GM12878 (cell line): Measurements from ENCODE around the gene KRTAP4-6. TPM values are rescaled to one million over a fixed set of nuclear protein-coding genes. Genes with fewer than 3 reads are reported as not detected.

ENCODE experiments used
- ATAC-seq: fragments of 200-7000 bp; cut with Tn5 transposase; 3 replicates; pipeline ENCODE4 v1.9.1; 2020; ENCODE audit warnings: mild to moderate bottlenecking, moderate library complexity
- BruUV-seq: library from RNA; stranded (reverse); fragments of 400-500 nt; replicated peaks from 2 replicates; lab custom pipeline; 2021; lab: Mats Ljungman, UMichigan
- CTCF ChIA-PET: fragments of 300-600 bp; sonication (Branson Sonifier 250); formaldehyde crosslinking; extraction: SDS; loops from one replicate; lab custom pipeline; 2021; ENCODE audit warnings: inconsistent platforms; lab: Yijun Ruan, JAX
- POLR2A ChIA-PET: fragments of 350-600 bp; formaldehyde crosslinking; extraction: SDS; loops from one replicate; lab custom pipeline; 2021; ENCODE audit warnings: inconsistent platforms; lab: Charles Lee
- RAD21 ChIA-PET: fragments of 300-600 bp; sonication (Branson Sonifier 250); formaldehyde crosslinking; loops from one replicate; lab custom pipeline; 2023; ENCODE audit warnings: antibody characterized with exemption; ENCODE audit not compliant: unreplicated experiment; lab: Charles Lee
- SMC1A ChIA-PET: fragments of 300-600 bp; sonication (Branson Sonifier 250); formaldehyde crosslinking; loops from one replicate; lab custom pipeline; 2023; ENCODE audit not compliant: unreplicated experiment, uncharacterized antibody; lab: Charles Lee
- DNase-seq: peaks from one replicate; pipeline ENCODE4 v3.0.0-alpha.2; 2011; ENCODE audit warnings: low read depth, low spot score
- FAIRE-seq: peaks from 3 replicates; lab custom pipeline; 2011; peaks lifted over from hg19 to GRCh38; lab: Jason Lieb, UNC
- H2AFZ ChIP-seq: 2 replicates; pipeline ENCODE4 v1.6.0; 2011; ENCODE audit warnings: low read depth, low read length, control low read depth; ENCODE audit not compliant: control insufficient read depth
- H3K27ac ChIP-seq: 2 replicates; pipeline ENCODE4 v1.5.1; 2011; ENCODE audit warnings: control low read depth; ENCODE audit not compliant: control insufficient read depth, insufficient read depth
- H3K27me3 ChIP-seq, 2 experiments: replicated peaks in 1 of 2; 2 replicates each; pipeline versions ENCODE4 v1.6.0 to v1.6.1; 2011; ENCODE audit warnings: low read length in 1 of 2; ENCODE audit not compliant: control insufficient read depth in 2 of 2, insufficient read depth in 2 of 2
- H3K36me3 ChIP-seq, 2 experiments: 2 replicates each; pipeline ENCODE4 v1.5.1; 2011; ENCODE audit warnings: low read length in 1 of 2; ENCODE audit not compliant: control insufficient read depth in 2 of 2, insufficient read depth in 2 of 2
- H3K4me1 ChIP-seq: 2 replicates; pipeline ENCODE4 v1.6.1; 2011; ENCODE audit warnings: mild to moderate bottlenecking, low read length, moderate library complexity, mixed read lengths; ENCODE audit not compliant: control insufficient read depth, insufficient read depth
- H3K4me2 ChIP-seq: 2 replicates; pipeline ENCODE4 v1.6.0; 2011; ENCODE audit warnings: control low read depth; ENCODE audit not compliant: control insufficient read depth, insufficient read depth
- H3K4me3 ChIP-seq: fragments of 200-600 bp; sonication (generic); 2 replicates; pipeline ENCODE4 v1.5.1; 2016
- H3K79me2 ChIP-seq: 2 replicates; pipeline ENCODE4 v1.6.0; 2011; ENCODE audit warnings: low read length; ENCODE audit not compliant: control insufficient read depth, insufficient read depth
- H3K9ac ChIP-seq: 2 replicates; pipeline ENCODE4 v1.8.0; 2011; ENCODE audit warnings: low read length, control low read depth, mixed read lengths; ENCODE audit not compliant: control insufficient read depth, insufficient read depth
- H3K9me3 ChIP-seq: replicated peaks from 3 replicates; pipeline ENCODE4 v1.5.1; 2011; ENCODE audit warnings: mild to moderate bottlenecking, low read length; ENCODE audit not compliant: control insufficient read depth, insufficient read depth
- H4K20me1 ChIP-seq: 2 replicates; pipeline ENCODE4 v1.6.0; 2011; ENCODE audit not compliant: control insufficient read depth, insufficient read depth
- GABPA ChIP-seq: IDR thresholded peaks from 2 replicates; pipeline ENCODE4 v1.6.1; 2014; ENCODE audit warnings: antibody characterized with exemption, low read depth, mild to moderate bottlenecking, inconsistent platforms
- HDGF ChIP-seq: fragments of 450-650 bp; IDR thresholded peaks from 2 replicates; pipeline ENCODE4 v1.6.1; 2016; ENCODE audit warnings: antibody characterized with exemption
- RBBP5 ChIP-seq: fragments of 200-600 bp; sonication (generic); conservative IDR thresholded peaks from 2 replicates; pipeline ENCODE4 v1.6.1; 2016
- RFX5 ChIP-seq: IDR thresholded peaks from 2 replicates; pipeline ENCODE4 v1.6.1; 2011; ENCODE audit warnings: low read depth, low read length, improper control_type of control experiment
- SIX5 ChIP-seq: IDR thresholded peaks from 2 replicates; pipeline ENCODE4 v1.6.1; 2011; ENCODE audit warnings: mild to moderate bottlenecking, low read depth, low read length, moderate library complexity; ENCODE audit not compliant: severe bottlenecking
- TAF1 ChIP-seq: IDR thresholded peaks from 2 replicates; pipeline ENCODE4 v1.6.1; 2011; ENCODE audit warnings: mild to moderate bottlenecking, low read depth, low read length, borderline replicate concordance
- WGBS: methylation state at CpG from one replicate; pipeline ENCODE4 v1.1.6; 2016; ENCODE audit warnings: low lambda C conversion rate; ENCODE audit not compliant: insufficient replicate concordance, insufficient coverage; ENCODE audit errors: missing lambda C conversion rate; 5-methylcytosine and 5-hydroxymethylcytosine counted together
- in situ Hi-C: fragments of 300-500 bp; cut with MboI; formaldehyde crosslinking; loops from 9 replicates; pipeline ENCODE4 v1.14.3; 2018; ENCODE audit warnings: mixed read lengths
- intact Hi-C: fragments of 100-400 bp; cut with micrococcal nuclease; formaldehyde crosslinking; loops from one replicate; pipeline ENCODE4 v1.14.2; 2022; ENCODE audit not compliant: unreplicated experiment
- polyA plus RNA-seq, 11 experiments: library from polyadenylated mRNA; depleted of rRNA in 4 of 11; unstranded in 6 of 11; stranded (reverse) in 5 of 11; fragments of >200 nt; fragmentation: Nextera tagmentation in 4 of 11; fragmentation: Illumina TruSeq in 1 of 11; extraction: Ambion mirVana in 4 of 11; extraction: Trizol in 1 of 11; gene quantifications; 1 replicate in 1 of 11; 2 replicates in 10 of 11; pipeline versions ENCODE4 v1.2.1 to v1.2.3, GENCODE V29; 2011 to 2016; ENCODE audit warnings: inconsistent platforms in 2 of 11, missing spikeins in 2 of 11, low read depth in 1 of 11
- total RNA-seq, 4 experiments: library from RNA; depleted of rRNA in 3 of 4; stranded (reverse); fragments of >200 nt in 3 of 4; fragmentation: Illumina TruSeq in 1 of 4; extraction: Trizol in 1 of 4; gene quantifications; 2 replicates each; pipeline versions ENCODE4 v1.2.1 to v1.2.3, GENCODE V29; 2013 to 2021
- TF ChIP-seq, protein P1 (sequence below), 3 experiments: IDR thresholded peaks in 2 of 3; conservative IDR thresholded peaks in 1 of 3; 2 replicates each; pipeline ENCODE4 v1.5.1; 2011; ENCODE audit warnings: low read depth in 3 of 3, low read length in 3 of 3, mild to moderate bottlenecking in 3 of 3, control low read depth in 2 of 3, moderate library complexity in 2 of 3, inconsistent platforms in 1 of 3, mixed read lengths in 1 of 3; ENCODE audit not compliant: control insufficient read depth in 2 of 3, insufficient read depth in 1 of 3; ENCODE audit errors: extremely low read depth in 1 of 3

Gene KRTAP4-6
- total and polyA plus RNA-seq, 10 of the 15 experiments (the other 5 are each of a cell fraction or from before 2014, with no cell fraction given) = not detected

DNA sequence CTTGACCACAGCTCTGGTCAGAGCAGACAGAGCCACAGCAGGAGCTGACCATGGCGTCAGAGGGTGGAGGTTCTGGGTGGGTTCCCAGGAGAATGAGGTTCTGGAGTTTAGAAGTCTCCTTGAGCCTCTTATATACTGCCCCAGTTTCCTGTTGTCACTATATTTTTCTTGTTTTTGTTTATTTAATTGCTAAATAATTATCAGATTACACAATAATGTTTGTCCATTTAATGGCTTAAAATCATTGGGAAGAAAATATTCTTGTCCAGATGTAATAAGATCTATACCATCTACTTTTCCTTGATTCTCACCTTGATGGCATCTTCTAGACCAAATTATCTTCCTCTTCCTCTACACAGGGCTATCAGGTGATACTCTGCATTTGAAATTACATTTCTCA, 27.8 kb upstream of the KRTAP4-6 start, which contains the start of gene KRTAP4-3:
Gene KRTAP4-3, minus strand, starts transcription at position 101 of the 400 bp plus-strand sequence. Its CDS starts 49 bp downstream, at position 52.
- no peak for DNase-seq
- RAD21 ChIA-PET = no interaction called here
- Histone ChIP-seq H3K9ac (no peak within 1 kb of the TSS), H3K4me2 (no peak within 1 kb of the TSS), H2AFZ (no peak within 1 kb of the TSS), H3K36me3 (no peaks in the 10 kb centered on the region), H3K4me3 (no peak within 1 kb of the TSS), H3K4me1 (no peaks in the 10 kb centered on the region), H3K27me3 (no peaks in the 10 kb centered on the region; a peak in 1 of 4 replicates), H4K20me1 (no peaks in the 10 kb centered on the region), H3K79me2 (no peaks in the 10 kb centered on the region), H3K27ac (no peak within 1 kb of the TSS), H3K9me3 (no peaks in the 10 kb centered on the region)
- no peak for FAIRE-seq
- POLR2A ChIA-PET = no interaction called here
- BruUV-seq = no TSS peak
- in situ Hi-C loops = no loop called here
- 0% methylated on average over 1 of the region's 1 CpG for WGBS
- SMC1A ChIA-PET = no interaction called here
- TF ChIP-seq RFX5 (no peak), GABPA (no peak), TAF1 (no peak), RBBP5 (no peak), SIX5 (no peak), HDGF (no peak)
- TF ChIP-seq, protein P1, sequence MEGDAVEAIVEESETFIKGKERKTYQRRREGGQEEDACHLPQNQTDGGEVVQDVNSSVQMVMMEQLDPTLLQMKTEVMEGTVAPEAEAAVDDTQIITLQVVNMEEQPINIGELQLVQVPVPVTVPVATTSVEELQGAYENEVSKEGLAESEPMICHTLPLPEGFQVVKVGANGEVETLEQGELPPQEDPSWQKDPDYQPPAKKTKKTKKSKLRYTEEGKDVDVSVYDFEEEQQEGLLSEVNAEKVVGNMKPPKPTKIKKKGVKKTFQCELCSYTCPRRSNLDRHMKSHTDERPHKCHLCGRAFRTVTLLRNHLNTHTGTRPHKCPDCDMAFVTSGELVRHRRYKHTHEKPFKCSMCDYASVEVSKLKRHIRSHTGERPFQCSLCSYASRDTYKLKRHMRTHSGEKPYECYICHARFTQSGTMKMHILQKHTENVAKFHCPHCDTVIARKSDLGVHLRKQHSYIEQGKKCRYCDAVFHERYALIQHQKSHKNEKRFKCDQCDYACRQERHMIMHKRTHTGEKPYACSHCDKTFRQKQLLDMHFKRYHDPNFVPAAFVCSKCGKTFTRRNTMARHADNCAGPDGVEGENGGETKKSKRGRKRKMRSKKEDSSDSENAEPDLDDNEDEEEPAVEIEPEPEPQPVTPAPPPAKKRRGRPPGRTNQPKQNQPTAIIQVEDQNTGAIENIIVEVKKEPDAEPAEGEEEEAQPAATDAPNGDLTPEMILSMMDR (IDR thresholded peaks at IDR 0.05 in 2 of 3, conservative IDR thresholded peaks at IDR 0.05 in 1 of 3; ENCODE audit: control insufficient read depth in 2 of 3, extremely low read depth in 1 of 3, insufficient read depth in 1 of 3, low read depth in 3 of 3, low read length in 3 of 3) = no peak
- ATAC-seq = no peak
- CTCF ChIA-PET = no interaction called here
- intact Hi-C loops = no loop called here
